GM23248 (cell line): ENCODE data around the gene EBF3. TPM values are rescaled to one million over a fixed set of nuclear protein-coding genes. Genes with fewer than 3 reads are reported as not detected.

Experiments
- DNase-seq: peaks from one replicate; pipeline ENCODE4 v3.0.0-alpha.2; 2015
- H2AFZ ChIP-seq: fragments of 200-600 bp; sonication (generic); 2 replicates; pipeline ENCODE4 v1.6.1; 2016; ENCODE audit warnings: antibody characterized with exemption
- H3F3A ChIP-seq: fragments of 200-600 bp; sonication (generic); 2 replicates; pipeline ENCODE4 v1.6.1; 2016; ENCODE audit warnings: mild to moderate bottlenecking, antibody characterized with exemption, mixed run types; ENCODE audit not compliant: insufficient read depth
- H3K27ac ChIP-seq: fragments of 200-600 bp; sonication (generic); 2 replicates; pipeline ENCODE4 v1.5.1; 2016; ENCODE audit warnings: mild to moderate bottlenecking
- H3K27me3 ChIP-seq: fragments of 200-600 bp; sonication (generic); replicated peaks from 2 replicates; pipeline ENCODE4 v1.6.1; 2016; ENCODE audit warnings: mild to moderate bottlenecking; ENCODE audit not compliant: insufficient read depth
- H3K36me3 ChIP-seq: fragments of 200-600 bp; sonication (generic); 2 replicates; pipeline ENCODE4 v1.6.1; 2016; ENCODE audit warnings: low read depth, mild to moderate bottlenecking
- H3K4me1 ChIP-seq: fragments of 200-600 bp; sonication (generic); 2 replicates; pipeline ENCODE4 v1.6.1; 2016; ENCODE audit warnings: mild to moderate bottlenecking; ENCODE audit not compliant: insufficient read depth
- H3K4me2 ChIP-seq: fragments of 200-600 bp; sonication (generic); one replicate; pipeline ENCODE4 v1.6.1; 2016; ENCODE audit warnings: mild to moderate bottlenecking; ENCODE audit not compliant: unreplicated experiment
- H3K4me3 ChIP-seq: fragments of 200-600 bp; sonication (generic); 2 replicates; pipeline ENCODE4 v1.5.1; 2016; ENCODE audit warnings: mild to moderate bottlenecking
- H3K79me2 ChIP-seq: fragments of 200-600 bp; sonication (generic); 2 replicates; pipeline ENCODE4 v1.6.1; 2016; ENCODE audit warnings: mild to moderate bottlenecking; ENCODE audit not compliant: insufficient read depth
- H3K9ac ChIP-seq: fragments of 200-600 bp; sonication (generic); 2 replicates; pipeline ENCODE4 v1.6.1; 2016; ENCODE audit warnings: mild to moderate bottlenecking
- H3K9me2 ChIP-seq: fragments of 200-600 bp; sonication (generic); 2 replicates; pipeline ENCODE4 v1.6.1; 2016; ENCODE audit warnings: mixed run types, mild to moderate bottlenecking, moderate library complexity; ENCODE audit not compliant: insufficient read depth
- H3K9me3 ChIP-seq: fragments of 200-600 bp; sonication (generic); one replicate; pipeline ENCODE4 v1.6.1; 2017; ENCODE audit warnings: low read depth
- H4K20me1 ChIP-seq: fragments of 200-600 bp; sonication (generic); 2 replicates; pipeline ENCODE4 v1.6.0; 2016; ENCODE audit not compliant: insufficient read depth
- EZH2 ChIP-seq: fragments of 200-600 bp; sonication (generic); IDR thresholded peaks from 2 replicates; pipeline ENCODE4 v1.6.1; 2018; ENCODE audit warnings: antibody characterized with exemption, mild to moderate bottlenecking; ENCODE audit not compliant: insufficient read depth, poor library complexity, severe bottlenecking
- EZH2phosphoT487 ChIP-seq: fragments of 200-600 bp; sonication (generic); IDR thresholded peaks from 2 replicates; pipeline ENCODE4 v1.6.1; 2018; ENCODE audit warnings: antibody characterized with exemption, moderate library complexity, mild to moderate bottlenecking, low read depth; ENCODE audit not compliant: insufficient read depth
- WGBS, 2 experiments: methylation state at CpG; one replicate each; pipeline ENCODE4 v1.1.6; 2015 to 2017; ENCODE audit warnings: low lambda C conversion rate in 2 of 2, low coverage in 1 of 2; ENCODE audit errors: missing lambda C conversion rate in 2 of 2; 5-methylcytosine and 5-hydroxymethylcytosine counted together
- in situ Hi-C: fragments of 300-500 bp; cut with MboI; formaldehyde crosslinking; loops from 2 replicates; pipeline ENCODE4 v1.15.0; 2020
- polyA plus RNA-seq: library from polyadenylated mRNA; unstranded; fragments of >200 nt; fragmentation: Nextera tagmentation; extraction: Ambion mirVana; gene quantifications from 2 replicates; pipeline ENCODE4 v1.2.1, GENCODE V29; 2016
- total RNA-seq: library from RNA; depleted of rRNA; stranded (reverse); fragments of >200 nt; shearing (Covaris generic); gene quantifications from 2 replicates; pipeline ENCODE4 v1.2.3, GENCODE V29; 2014

The EBF3 gene
- total and polyA plus RNA-seq, 2 experiments from 2014 or later: 0.15 to 0.43 TPM

- no peak overlapping the region for H3K27ac ChIP-seq
- H3K9me2 ChIP-seq: no peaks in the 10 kb centered on the region
- 45 to 54% methylated on average over 6 of the region's 6 CpGs for WGBS, 2 experiments
- H3K9me3 ChIP-seq: no peaks in the 10 kb centered on the region
- no peak overlapping the region for H3K4me2 ChIP-seq
- H3F3A ChIP-seq: no peaks in the 10 kb centered on the region
- no peaks in the 10 kb centered on the region for H3K79me2 ChIP-seq
- H3K4me1 ChIP-seq: no peaks in the 10 kb centered on the region
- H4K20me1 ChIP-seq: no peaks in the 10 kb centered on the region
- in situ Hi-C loops: no loop called here
- H3K4me3 ChIP-seq: no peak overlapping the region
- no peak overlapping the region for H2AFZ ChIP-seq
- no peak for TF ChIP-seq EZH2phosphoT487
- TF ChIP-seq EZH2: no peak
- no peaks in the 10 kb centered on the region for H3K36me3 ChIP-seq
- no peak overlapping the region for H3K9ac ChIP-seq
- no peak for DNase-seq
- no peaks in the 10 kb centered on the region for H3K27me3 ChIP-seq
Measured at GRCh38 chr10:129793479-129793878, 170.6 kb downstream of the EBF3 start.

GRCh38 chr10:129792864-129793263 lies 171.2 kb downstream of the EBF3 start:
- Histone ChIP-seq H3K9me3 (no peaks in the 10 kb centered on the region), H3K27ac (no peak overlapping the region), H3K4me3 (no peak overlapping the region), H3F3A (no peaks in the 10 kb centered on the region), H3K27me3 (no peaks in the 10 kb centered on the region), H3K4me1 (no peaks in the 10 kb centered on the region), H3K9ac (no peak overlapping the region), H4K20me1 (no peaks in the 10 kb centered on the region), H3K4me2 (no peak overlapping the region), H3K36me3 (no peaks in the 10 kb centered on the region), H3K79me2 (no peaks in the 10 kb centered on the region), H2AFZ (no peak overlapping the region), H3K9me2 (no peaks in the 10 kb centered on the region)
- in situ Hi-C loops: no loop called here
- DNase-seq: no peak
- TF ChIP-seq EZH2: no peak
- TF ChIP-seq EZH2phosphoT487: no peak
- WGBS, 2 experiments: 49 to 52% methylated on average over 10 of the region's 10 CpGs

GRCh38 chr10:129792141-129792540 lies 171.9 kb downstream of the EBF3 start:
- no peak overlapping the region for H3K27ac ChIP-seq
- no peak overlapping the region for H3K4me3 ChIP-seq
- no peaks in the 10 kb centered on the region for H3K27me3 ChIP-seq
- no peaks in the 10 kb centered on the region for H3K79me2 ChIP-seq
- H3K4me1 ChIP-seq: no peaks in the 10 kb centered on the region
- in situ Hi-C loops: no loop called here
- WGBS, 2 experiments: 3 to 6% methylated on average over 7 of the region's 7 CpGs
- H3K9me3 ChIP-seq: no peaks in the 10 kb centered on the region
- H3F3A ChIP-seq: no peaks in the 10 kb centered on the region
- no peaks in the 10 kb centered on the region for H4K20me1 ChIP-seq
- TF ChIP-seq EZH2 (no peak), EZH2phosphoT487 (no peak)
- H3K9me2 ChIP-seq: no peaks in the 10 kb centered on the region
- H3K36me3 ChIP-seq: no peaks in the 10 kb centered on the region
- no peak for DNase-seq
- no peak overlapping the region for H3K4me2 ChIP-seq
- H3K9ac ChIP-seq: no peak overlapping the region
- H2AFZ ChIP-seq: no peak overlapping the region

GRCh38 chr10:129790715-129791446 lies 173.2 kb downstream of the EBF3 start:
- H3K4me3 ChIP-seq: no peak overlapping the region
- no peak overlapping the region for H2AFZ ChIP-seq
- WGBS, 2 experiments: 56 to 57% methylated on average over 17 of the region's 17 CpGs
- in situ Hi-C loops: no loop called here
- no peaks in the 10 kb centered on the region for H3K4me1 ChIP-seq
- H3K79me2 ChIP-seq: no peaks in the 10 kb centered on the region
- H3K27me3 ChIP-seq: no peaks in the 10 kb centered on the region
- H3K9me2 ChIP-seq: no peaks in the 10 kb centered on the region
- H3K4me2 ChIP-seq: no peak overlapping the region
- no peak for TF ChIP-seq EZH2phosphoT487
- TF ChIP-seq EZH2: no peak
- H4K20me1 ChIP-seq: no peaks in the 10 kb centered on the region
- no peaks in the 10 kb centered on the region for H3F3A ChIP-seq
- H3K36me3 ChIP-seq: no peaks in the 10 kb centered on the region
- no peak overlapping the region for H3K27ac ChIP-seq
- H3K9ac ChIP-seq: no peak overlapping the region
- H3K9me3 ChIP-seq: no peaks in the 10 kb centered on the region
- no peak for DNase-seq

GRCh38 chr10:129788215-129788614 lies 175.9 kb downstream of the EBF3 start:
- H3K27ac ChIP-seq: no peak overlapping the region
- DNase-seq: no peak
- H3K9me3 ChIP-seq: no peaks in the 10 kb centered on the region
- no peaks in the 10 kb centered on the region for H4K20me1 ChIP-seq
- no peak overlapping the region for H3K4me3 ChIP-seq
- H3K4me1 ChIP-seq: no peaks in the 10 kb centered on the region
- no peak overlapping the region for H3K4me2 ChIP-seq
- no peaks in the 10 kb centered on the region for H3K9me2 ChIP-seq
- in situ Hi-C loops: no loop called here
- no peak overlapping the region for H3K9ac ChIP-seq
- H3K36me3 ChIP-seq: no peaks in the 10 kb centered on the region
- no peaks in the 10 kb centered on the region for H3K79me2 ChIP-seq
- H3F3A ChIP-seq: no peaks in the 10 kb centered on the region
- no peaks in the 10 kb centered on the region for H3K27me3 ChIP-seq
- WGBS, 2 experiments: 67 to 72% methylated on average over 10 of the region's 10 CpGs
- no peak for TF ChIP-seq EZH2phosphoT487
- TF ChIP-seq EZH2: no peak
- H2AFZ ChIP-seq: no peak overlapping the region
